K562 (cell line): ENCODE data around the gene RIMBP3C. TPM values are rescaled to one million over a fixed set of nuclear protein-coding genes. Genes with fewer than 3 reads are reported as not detected.

ENCODE experiments used
- polyA plus RNA-seq, 8 experiments: library from polyadenylated mRNA; depleted of rRNA in 4 of 8; stranded (reverse) in 5 of 8; unstranded in 3 of 8; fragments of >200 nt; fragmentation: Nextera tagmentation in 2 of 8; fragmentation: Illumina TruSeq in 1 of 8; extraction: Ambion mirVana in 2 of 8; extraction: Trizol in 1 of 8; gene quantifications; 2 replicates each; pipeline versions ENCODE4 v1.2.1 to v1.2.3, GENCODE V29; 2011 to 2014; ENCODE audit warnings: inconsistent platforms in 1 of 8, missing spikeins in 1 of 8
- small RNA-seq: library from RNA; depleted of rRNA; stranded (forward); fragments of <200 nt; gene quantifications from one replicate; pipeline ENCODE3, GENCODE V24; 2014
- total RNA-seq, 7 experiments: library from RNA; depleted of rRNA in 6 of 7; stranded (reverse); fragments of >200 nt in 6 of 7; fragmentation: Illumina TruSeq in 2 of 7; extraction: Trizol in 2 of 7; gene quantifications; 2 replicates each; pipeline versions ENCODE4 v1.2.1 to v1.2.3, GENCODE V29; 2011 to 2021; ENCODE audit warnings: low replicate concordance in 1 of 7

Gene RIMBP3C
- total and polyA plus RNA-seq, 9 of the 15 experiments (the other 6 are each of a cell fraction or from before 2014, with no cell fraction given): 0.09 to 0.98 (median 0.17) TPM; not detected in 2

Small RNA genes lying within 50 kb of the gene (small RNA-seq; reads per million reads assigned to genes)
- gene RF00492: not detected
- gene RN7SKP221: not detected

Other genes starting within 250 kb of the RIMBP3C start
Only the 7 nearest of the 9 such genes appear.
- gene HIC2, start 134.1 kb downstream of the RIMBP3C start, total RNA-seq (2014; rRNA removed): 68.3 and 85.5 TPM in 2 replicates
- gene HIC2, start 134.1 kb downstream of the RIMBP3C start, total RNA-seq (2014; rRNA removed; fragmentation: Illumina TruSeq; extraction: Trizol): 25.5 and 25.6 TPM in 2 replicates
- gene HIC2, start 134.1 kb downstream of the RIMBP3C start, total RNA-seq (2015; rRNA removed; fragmentation: Illumina TruSeq; extraction: Trizol): 51.0 and 51.9 TPM in 2 replicates
- 104 and 117 TPM in 2 replicates for gene HIC2, start 134.1 kb downstream of the RIMBP3C start, total RNA-seq (2021)
- 19.7 and 20.7 TPM in 2 replicates for gene HIC2, start 134.1 kb downstream of the RIMBP3C start, polyA plus RNA-seq (2011; rRNA removed)
- gene HIC2, start 134.1 kb downstream of the RIMBP3C start, polyA plus RNA-seq (2014; fragmentation: Illumina TruSeq; extraction: Trizol): 35.5 and 50.6 TPM in 2 replicates
- 1 to 10 TPM; 1.7 to 2.6 TPM for gene HIC2, start 134.1 kb downstream of the RIMBP3C start, polyA plus RNA-seq (2014; fragmentation: Nextera tagmentation; extraction: Ambion mirVana)
- gene HIC2, start 134.1 kb downstream of the RIMBP3C start, polyA plus RNA-seq (2014; rRNA removed): 40.8 and 41.4 TPM in 2 replicates
- gene TMEM191C, start 84.1 kb downstream of the RIMBP3C start, total RNA-seq (2014; rRNA removed): 3.4 and 4.6 TPM in 2 replicates
- gene TMEM191C, start 84.1 kb downstream of the RIMBP3C start, total RNA-seq (2014; rRNA removed; fragmentation: Illumina TruSeq; extraction: Trizol): 0.41 and 0.84 TPM in 2 replicates
- gene TMEM191C, start 84.1 kb downstream of the RIMBP3C start, total RNA-seq (2015; rRNA removed; fragmentation: Illumina TruSeq; extraction: Trizol): 1.1 and 1.6 TPM in 2 replicates
- 5.8 and 7.1 TPM in 2 replicates for gene TMEM191C, start 84.1 kb downstream of the RIMBP3C start, total RNA-seq (2021)
- gene TMEM191C, start 84.1 kb downstream of the RIMBP3C start, polyA plus RNA-seq (2011; rRNA removed): 2.1 and 3.1 TPM in 2 replicates
- gene TMEM191C, start 84.1 kb downstream of the RIMBP3C start, polyA plus RNA-seq (2014; fragmentation: Illumina TruSeq; extraction: Trizol): 0.82 and 1.1 TPM in 2 replicates
- gene TMEM191C, start 84.1 kb downstream of the RIMBP3C start, polyA plus RNA-seq (2014; fragmentation: Nextera tagmentation; extraction: Ambion mirVana): under 1 TPM; 0.15 to 0.28 TPM
- 4.0 and 6.5 TPM in 2 replicates for gene TMEM191C, start 84.1 kb downstream of the RIMBP3C start, polyA plus RNA-seq (2014; rRNA removed)
- gene UBE2L3, start 16.3 kb upstream of the RIMBP3C start, total RNA-seq (2014; rRNA removed): 215 and 275 TPM in 2 replicates
- gene UBE2L3, start 16.3 kb upstream of the RIMBP3C start, total RNA-seq (2014; rRNA removed; fragmentation: Illumina TruSeq; extraction: Trizol): 285 and 298 TPM in 2 replicates
- gene UBE2L3, start 16.3 kb upstream of the RIMBP3C start, total RNA-seq (2015; rRNA removed; fragmentation: Illumina TruSeq; extraction: Trizol): 335 and 354 TPM in 2 replicates
- 240 TPM in 2 replicates for gene UBE2L3, start 16.3 kb upstream of the RIMBP3C start, total RNA-seq (2021)
- gene UBE2L3, start 16.3 kb upstream of the RIMBP3C start, polyA plus RNA-seq (2011; rRNA removed): 206 and 218 TPM in 2 replicates
- 493 and 580 TPM in 2 replicates for gene UBE2L3, start 16.3 kb upstream of the RIMBP3C start, polyA plus RNA-seq (2014; fragmentation: Illumina TruSeq; extraction: Trizol)
- gene UBE2L3, start 16.3 kb upstream of the RIMBP3C start, polyA plus RNA-seq (2014; fragmentation: Nextera tagmentation; extraction: Ambion mirVana): 100 to 1,000 TPM; 575 to 625 TPM
- 266 and 269 TPM in 2 replicates for gene UBE2L3, start 16.3 kb upstream of the RIMBP3C start, polyA plus RNA-seq (2014; rRNA removed)
- gene YDJC, start 78.6 kb upstream of the RIMBP3C start, total RNA-seq (2014; rRNA removed): 871 and 1,007 TPM in 2 replicates
- gene YDJC, start 78.6 kb upstream of the RIMBP3C start, total RNA-seq (2014; rRNA removed; fragmentation: Illumina TruSeq; extraction: Trizol): 69.0 and 87.5 TPM in 2 replicates
- 164 and 196 TPM in 2 replicates for gene YDJC, start 78.6 kb upstream of the RIMBP3C start, total RNA-seq (2015; rRNA removed; fragmentation: Illumina TruSeq; extraction: Trizol)
- 626 and 641 TPM in 2 replicates for gene YDJC, start 78.6 kb upstream of the RIMBP3C start, total RNA-seq (2021)
- gene YDJC, start 78.6 kb upstream of the RIMBP3C start, polyA plus RNA-seq (2011; rRNA removed): 203 and 277 TPM in 2 replicates
- 106 and 159 TPM in 2 replicates for gene YDJC, start 78.6 kb upstream of the RIMBP3C start, polyA plus RNA-seq (2014; fragmentation: Illumina TruSeq; extraction: Trizol)
- gene YDJC, start 78.6 kb upstream of the RIMBP3C start, polyA plus RNA-seq (2014; fragmentation: Nextera tagmentation; extraction: Ambion mirVana): 10 to 100 TPM; 13.5 to 23.5 TPM
- 707 and 732 TPM in 2 replicates for gene YDJC, start 78.6 kb upstream of the RIMBP3C start, polyA plus RNA-seq (2014; rRNA removed)
- 9.3 and 13.6 TPM in 2 replicates for gene CCDC116, start 81.3 kb upstream of the RIMBP3C start, total RNA-seq (2014; rRNA removed)
- gene CCDC116, start 81.3 kb upstream of the RIMBP3C start, total RNA-seq (2014; rRNA removed; fragmentation: Illumina TruSeq; extraction: Trizol): 2.1 and 2.8 TPM in 2 replicates
- gene CCDC116, start 81.3 kb upstream of the RIMBP3C start, total RNA-seq (2015; rRNA removed; fragmentation: Illumina TruSeq; extraction: Trizol): 4.7 and 5.2 TPM in 2 replicates
- gene CCDC116, start 81.3 kb upstream of the RIMBP3C start, total RNA-seq (2021): 11.3 and 15.6 TPM in 2 replicates
- gene CCDC116, start 81.3 kb upstream of the RIMBP3C start, polyA plus RNA-seq (2011; rRNA removed): 1.6 and 2.1 TPM in 2 replicates
- 6.3 and 8.9 TPM in 2 replicates for gene CCDC116, start 81.3 kb upstream of the RIMBP3C start, polyA plus RNA-seq (2014; fragmentation: Illumina TruSeq; extraction: Trizol)
- gene CCDC116, start 81.3 kb upstream of the RIMBP3C start, polyA plus RNA-seq (2014; fragmentation: Nextera tagmentation; extraction: Ambion mirVana): 1 to 10 TPM; 1.6 to 2.3 TPM
- gene CCDC116, start 81.3 kb upstream of the RIMBP3C start, polyA plus RNA-seq (2014; rRNA removed): 7.1 and 8.6 TPM in 2 replicates
- gene SDF2L1, start 90.8 kb upstream of the RIMBP3C start, total RNA-seq (2014; rRNA removed): 894 and 989 TPM in 2 replicates
- gene SDF2L1, start 90.8 kb upstream of the RIMBP3C start, total RNA-seq (2014; rRNA removed; fragmentation: Illumina TruSeq; extraction: Trizol): 41.9 and 82.9 TPM in 2 replicates
- gene SDF2L1, start 90.8 kb upstream of the RIMBP3C start, total RNA-seq (2015; rRNA removed; fragmentation: Illumina TruSeq; extraction: Trizol): 135 and 153 TPM in 2 replicates
- 551 and 557 TPM in 2 replicates for gene SDF2L1, start 90.8 kb upstream of the RIMBP3C start, total RNA-seq (2021)
- gene SDF2L1, start 90.8 kb upstream of the RIMBP3C start, polyA plus RNA-seq (2011; rRNA removed): 124 and 218 TPM in 2 replicates
- gene SDF2L1, start 90.8 kb upstream of the RIMBP3C start, polyA plus RNA-seq (2014; fragmentation: Illumina TruSeq; extraction: Trizol): 33.8 and 82.2 TPM in 2 replicates
- 10 to 100 TPM; 15.1 to 34.8 TPM for gene SDF2L1, start 90.8 kb upstream of the RIMBP3C start, polyA plus RNA-seq (2014; fragmentation: Nextera tagmentation; extraction: Ambion mirVana)
- gene SDF2L1, start 90.8 kb upstream of the RIMBP3C start, polyA plus RNA-seq (2014; rRNA removed): 666 and 827 TPM in 2 replicates
- gene PPIL2, start 114.6 kb upstream of the RIMBP3C start, total RNA-seq (2014; rRNA removed): 174 and 195 TPM in 2 replicates
- gene PPIL2, start 114.6 kb upstream of the RIMBP3C start, total RNA-seq (2014; rRNA removed; fragmentation: Illumina TruSeq; extraction: Trizol): 104 and 115 TPM in 2 replicates
- gene PPIL2, start 114.6 kb upstream of the RIMBP3C start, total RNA-seq (2015; rRNA removed; fragmentation: Illumina TruSeq; extraction: Trizol): 170 and 172 TPM in 2 replicates
- gene PPIL2, start 114.6 kb upstream of the RIMBP3C start, total RNA-seq (2021): 251 and 267 TPM in 2 replicates
- 193 and 247 TPM in 2 replicates for gene PPIL2, start 114.6 kb upstream of the RIMBP3C start, polyA plus RNA-seq (2011; rRNA removed)
- gene PPIL2, start 114.6 kb upstream of the RIMBP3C start, polyA plus RNA-seq (2014; fragmentation: Illumina TruSeq; extraction: Trizol): 250 and 261 TPM in 2 replicates
- 10 to 100 TPM; 13.2 to 28.8 TPM for gene PPIL2, start 114.6 kb upstream of the RIMBP3C start, polyA plus RNA-seq (2014; fragmentation: Nextera tagmentation; extraction: Ambion mirVana)
- gene PPIL2, start 114.6 kb upstream of the RIMBP3C start, polyA plus RNA-seq (2014; rRNA removed): 268 and 298 TPM in 2 replicates